ENCODE results near the gene SPEM3. TPM values are rescaled to one million over a fixed set of nuclear protein-coding genes. Genes with fewer than 3 reads are reported as not detected.
"Not testable (repeated sequence)": the region's sequence is repeated elsewhere in the genome, so short reads cannot be mapped to it uniquely, and the experiment has no call there.

SPEM3 gene
- total RNA-seq, 2 donors from 2014 or later, result not detected

- H3K4me3 ChIP-seq, result peak within 1 kb of the TSS; percentile 93
- H3K27me3 ChIP-seq, result no peaks in the 10 kb centered on the region
- peaks cover 4% of the 10 kb centered on the region for H3K4me1 ChIP-seq
- H3K36me3 ChIP-seq, result no peaks in the 10 kb centered on the region
- TF ChIP-seq, protein P1, sequence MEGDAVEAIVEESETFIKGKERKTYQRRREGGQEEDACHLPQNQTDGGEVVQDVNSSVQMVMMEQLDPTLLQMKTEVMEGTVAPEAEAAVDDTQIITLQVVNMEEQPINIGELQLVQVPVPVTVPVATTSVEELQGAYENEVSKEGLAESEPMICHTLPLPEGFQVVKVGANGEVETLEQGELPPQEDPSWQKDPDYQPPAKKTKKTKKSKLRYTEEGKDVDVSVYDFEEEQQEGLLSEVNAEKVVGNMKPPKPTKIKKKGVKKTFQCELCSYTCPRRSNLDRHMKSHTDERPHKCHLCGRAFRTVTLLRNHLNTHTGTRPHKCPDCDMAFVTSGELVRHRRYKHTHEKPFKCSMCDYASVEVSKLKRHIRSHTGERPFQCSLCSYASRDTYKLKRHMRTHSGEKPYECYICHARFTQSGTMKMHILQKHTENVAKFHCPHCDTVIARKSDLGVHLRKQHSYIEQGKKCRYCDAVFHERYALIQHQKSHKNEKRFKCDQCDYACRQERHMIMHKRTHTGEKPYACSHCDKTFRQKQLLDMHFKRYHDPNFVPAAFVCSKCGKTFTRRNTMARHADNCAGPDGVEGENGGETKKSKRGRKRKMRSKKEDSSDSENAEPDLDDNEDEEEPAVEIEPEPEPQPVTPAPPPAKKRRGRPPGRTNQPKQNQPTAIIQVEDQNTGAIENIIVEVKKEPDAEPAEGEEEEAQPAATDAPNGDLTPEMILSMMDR (IDR thresholded peaks at IDR 0.05), result no peak
- peak within 1 kb of the TSS; percentile 96 for H3K27ac ChIP-seq
- H3K9ac ChIP-seq (ENCODE audit: low read depth in 2 of 2, low read length in 2 of 2), result peak within 1 kb of the TSS; percentile 87 to 97
- H3K9me3 ChIP-seq, result no peaks in the 10 kb centered on the region
- intact Hi-C loops (cut with DNase I), result no loop called here
- DNase-seq, result peak; percentile 50
These were observed 50.8 kb downstream of the SPEM3 start, which contains the start of gene ZBTB4 for GRCh38 chr17:7479213-7480088. Gene ZBTB4 (minus strand): TSS chr17:7479631. CDS start chr17:7466801, 12,830 bp downstream.

DNA sequence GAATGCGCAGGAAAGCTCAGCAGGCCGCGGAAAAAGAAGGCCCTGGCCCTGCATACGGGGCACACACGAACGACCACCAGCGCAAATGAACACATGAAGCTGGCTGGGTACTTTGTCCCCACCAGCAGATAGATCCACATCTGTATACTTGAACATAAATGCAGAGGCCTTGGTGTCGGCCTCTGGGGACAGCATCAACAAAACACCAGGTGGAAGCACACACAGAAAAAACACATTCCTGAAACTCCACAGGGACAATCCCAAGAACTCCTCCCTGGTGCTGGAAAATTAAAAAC lies 51.4 kb downstream of the SPEM3 start:
- H3K4me3 ChIP-seq, result peak overlapping the region; percentile 93
- no peak for DNase-seq
- no peaks in the 10 kb centered on the region for H3K9me3 ChIP-seq
- peak overlapping the region; percentile 96 for H3K27ac ChIP-seq
- intact Hi-C loops (cut with DNase I), result no loop called here
- no peaks in the 10 kb centered on the region for H3K27me3 ChIP-seq
- peak overlapping the region; percentile 81 to 97 for H3K9ac ChIP-seq (ENCODE audit: low read depth in 2 of 2, low read length in 2 of 2)
- TF ChIP-seq, protein P1 (IDR thresholded peaks at IDR 0.05), result no peak
- H3K4me1 ChIP-seq, result peaks cover 4% of the 10 kb centered on the region
- no peaks in the 10 kb centered on the region for H3K36me3 ChIP-seq

DNA sequence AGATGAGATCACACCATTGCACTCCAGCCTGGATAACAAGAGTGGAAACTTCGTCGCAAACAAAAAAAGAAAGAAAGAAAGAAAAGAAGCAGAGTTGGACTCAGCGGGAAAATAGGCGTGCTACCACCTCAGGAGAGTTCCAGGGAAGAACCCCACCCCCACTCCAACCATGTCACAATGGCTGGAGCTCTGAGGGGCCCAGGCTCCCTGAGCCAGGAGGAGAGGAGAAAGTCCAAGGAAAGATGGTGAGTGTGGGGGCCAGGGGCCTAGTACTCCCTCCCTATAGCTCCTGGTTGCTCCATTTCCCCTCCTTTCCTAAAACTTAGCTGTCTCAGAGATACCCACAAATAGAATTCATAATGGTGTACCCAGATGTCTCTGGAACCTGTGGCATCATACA lies 52.6 kb downstream of the SPEM3 start, which contains the start of gene SLC35G6:
TSS of gene SLC35G6 (plus strand) at position 172 of the 400 bp plus-strand sequence. CDS start at position 243, 71 bp downstream.
- H3K9me3 ChIP-seq; DNase-seq; H3K27me3 ChIP-seq; intact Hi-C loops (cut with DNase I); H3K36me3 ChIP-seq; H3K4me3 ChIP-seq; H3K4me1 ChIP-seq: not testable (repeated sequence)
- H3K9ac ChIP-seq (ENCODE audit: low read depth in 2 of 2, low read length in 2 of 2), result peak within 1 kb of the TSS in 1 of 2 donors; percentile 81
- peak within 1 kb of the TSS; percentile 96 for H3K27ac ChIP-seq

DNA sequence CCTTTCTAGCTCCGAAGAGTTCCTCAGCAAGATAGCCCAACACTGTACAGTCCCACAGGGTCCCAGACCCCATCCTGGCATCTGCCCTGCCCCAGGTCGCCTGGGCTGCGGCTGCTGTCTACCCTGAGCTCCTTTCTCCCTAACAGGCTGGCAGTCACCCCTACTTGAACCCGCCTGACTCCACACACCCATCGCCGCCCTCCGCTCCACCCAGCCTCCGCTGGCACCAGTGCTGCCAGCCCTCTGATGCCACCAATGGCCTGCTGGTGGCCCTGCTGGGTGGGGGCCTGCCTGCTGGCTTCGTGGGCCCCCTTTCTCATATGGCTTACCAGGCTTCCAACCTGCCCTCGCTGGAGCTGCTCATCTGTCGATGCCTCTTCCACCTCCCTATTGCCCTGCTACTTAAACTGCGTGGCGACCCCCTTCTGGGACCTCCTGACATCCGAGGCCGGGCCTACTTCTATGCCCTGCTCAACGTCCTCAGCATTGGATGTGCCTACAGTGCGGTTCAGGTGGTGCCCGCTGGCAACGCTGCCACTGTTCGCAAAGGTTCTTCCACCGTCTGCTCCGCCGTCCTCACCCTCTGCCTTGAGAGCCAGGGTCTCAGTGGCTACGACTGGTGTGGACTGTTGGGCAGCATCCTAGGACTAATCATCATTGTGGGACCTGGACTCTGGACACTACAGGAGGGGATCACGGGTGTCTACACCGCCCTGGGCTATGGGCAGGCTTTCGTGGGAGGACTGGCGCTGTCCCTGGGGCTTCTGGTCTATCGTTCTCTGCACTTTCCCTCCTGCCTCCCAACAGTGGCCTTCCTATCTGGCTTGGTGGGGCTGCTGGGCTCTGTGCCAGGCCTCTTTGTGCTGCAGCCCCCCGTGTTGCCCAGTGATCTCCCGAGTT lies 53.4 kb downstream of the SPEM3 start:
- H3K27ac ChIP-seq; H3K27me3 ChIP-seq; H3K9ac ChIP-seq (ENCODE audit: low read depth in 2 of 2, low read length in 2 of 2); H3K36me3 ChIP-seq; intact Hi-C loops (cut with DNase I); H3K4me3 ChIP-seq; H3K9me3 ChIP-seq; DNase-seq: not testable (repeated sequence)
- peaks cover 15% of the 10 kb centered on the region for H3K4me1 ChIP-seq

Other genes starting within 250 kb of the SPEM3 start
- 1 to 10 TPM in 1 of 2 donors, under 1 TPM in 1; 0.47 to 1.1 TPM for gene ASGR1, start 249.5 kb upstream of the SPEM3 start, total RNA-seq
- gene DLG4, start 209.0 kb upstream of the SPEM3 start, total RNA-seq, result 1 to 10 TPM; 4.8 to 5.6 TPM
- gene ACADVL, start 208.9 kb upstream of the SPEM3 start, total RNA-seq, result 100 to 1,000 TPM; 606 to 859 TPM
- 10 to 100 TPM; 32.4 to 42.4 TPM for gene DVL2, start 194.3 kb upstream of the SPEM3 start, total RNA-seq
- gene PHF23, start 189.4 kb upstream of the SPEM3 start, total RNA-seq, result 10 to 100 TPM; 29.8 to 38.6 TPM
- gene GABARAP, start 186.4 kb upstream of the SPEM3 start, total RNA-seq, result 100 to 1,000 TPM; 378 to 513 TPM
- 100 to 1,000 TPM; 124 to 145 TPM for gene CTDNEP1, start 177.1 kb upstream of the SPEM3 start, total RNA-seq
- 10 to 100 TPM; 34.4 to 77.9 TPM for gene ELP5, start 176.6 kb upstream of the SPEM3 start, total RNA-seq
- gene CLDN7, start 166.4 kb upstream of the SPEM3 start, total RNA-seq, result 100 to 1,000 TPM; 798 to 919 TPM
- gene SLC2A4, start 147.1 kb upstream of the SPEM3 start, total RNA-seq, result 1 to 10 TPM; 1.9 to 5.7 TPM
- 10 to 100 TPM; 22.1 to 40.4 TPM for gene YBX2, start 134.2 kb upstream of the SPEM3 start, total RNA-seq
- 100 to 1,000 TPM; 367 to 917 TPM for gene EIF5A, start 121.2 kb upstream of the SPEM3 start, total RNA-seq
- 10 to 100 TPM; 53.8 to 85.7 TPM for gene GPS2, start 113.5 kb upstream of the SPEM3 start, total RNA-seq
- gene NEURL4, start 99.5 kb upstream of the SPEM3 start, total RNA-seq, result 10 to 100 TPM; 30.2 to 55.8 TPM
- 10 to 100 TPM in 1 of 2 donors, 1 to 10 TPM in 1; 7.4 to 12.1 TPM for gene ACAP1, start 92.3 kb upstream of the SPEM3 start, total RNA-seq
- 10 to 100 TPM in 1 of 2 donors, 1 to 10 TPM in 1; 5.6 to 12.6 TPM for gene KCTD11, start 76.7 kb upstream of the SPEM3 start, total RNA-seq
- not detected for gene TMEM95, start 73.7 kb upstream of the SPEM3 start, total RNA-seq
- 10 to 100 TPM; 18.0 to 22.6 TPM for gene TNK1, start 47.8 kb upstream of the SPEM3 start, total RNA-seq
- gene PLSCR3, start 34.3 kb upstream of the SPEM3 start, total RNA-seq, result 10 to 100 TPM; 11.0 to 12.0 TPM
- gene TMEM256, start 24.8 kb upstream of the SPEM3 start, total RNA-seq, result 100 to 1,000 TPM in 1 of 2 donors, 10 to 100 TPM in 1; 88.2 to 101 TPM
- gene NLGN2, start 21.0 kb upstream of the SPEM3 start, total RNA-seq, result 1 to 10 TPM; 2.5 to 5.0 TPM
- gene SPEM1, start 8.5 kb upstream of the SPEM3 start, total RNA-seq, result not detected
- gene SPEM2, start 3.2 kb upstream of the SPEM3 start, total RNA-seq, result not detected
- 10 to 100 TPM; 20.4 to 20.6 TPM for gene TMEM102, start 6.6 kb downstream of the SPEM3 start, total RNA-seq
- 1 to 10 TPM; 1.2 to 1.6 TPM for gene FGF11, start 10.7 kb downstream of the SPEM3 start, total RNA-seq
- 1 to 10 TPM; 4.3 to 6.1 TPM for gene CHRNB1, start 16.2 kb downstream of the SPEM3 start, total RNA-seq
- 10 to 100 TPM; 12.9 to 26.7 TPM for gene ZBTB4, start 50.8 kb downstream of the SPEM3 start, total RNA-seq
- not detected for gene SLC35G6, start 52.6 kb downstream of the SPEM3 start, total RNA-seq
- gene POLR2A, start 55.5 kb downstream of the SPEM3 start, total RNA-seq, result 100 to 1,000 TPM in 1 of 2 donors, 10 to 100 TPM in 1; 73.5 to 137 TPM
- gene TNFSF12, start 120.2 kb downstream of the SPEM3 start, total RNA-seq, result 10 to 100 TPM; 11.4 to 18.3 TPM
- gene TNFSF13, start 129.9 kb downstream of the SPEM3 start, total RNA-seq, result 100 to 1,000 TPM in 1 of 2 donors, 10 to 100 TPM in 1; 67.5 to 125 TPM
- 10 to 100 TPM; 25.7 to 56.6 TPM for gene SENP3, start 133.1 kb downstream of the SPEM3 start, total RNA-seq
- 10 to 100 TPM; 37.7 to 56.6 TPM for gene CD68, start 150.8 kb downstream of the SPEM3 start, total RNA-seq
- 100 to 1,000 TPM in 1 of 2 donors, 10 to 100 TPM in 1; 80.1 to 111 TPM for gene MPDU1, start 155.0 kb downstream of the SPEM3 start, total RNA-seq
- gene SOX15, start 161.2 kb downstream of the SPEM3 start, total RNA-seq, result 1 to 10 TPM in 1 of 2 donors, under 1 TPM in 1; 0.61 to 1.0 TPM
- 10 to 100 TPM; 24.9 to 27.4 TPM for gene FXR2, start 186.0 kb downstream of the SPEM3 start, total RNA-seq
- 10 to 100 TPM; 55.3 to 77.3 TPM for gene SAT2, start 199.0 kb downstream of the SPEM3 start, total RNA-seq
- under 1 TPM; 0.42 to 0.64 TPM for gene SHBG, start 201.3 kb downstream of the SPEM3 start, total RNA-seq
- gene ATP1B2, start 222.1 kb downstream of the SPEM3 start, total RNA-seq, result 1 to 10 TPM in 1 of 2 donors, under 1 TPM in 1; 0.54 to 1.4 TPM